Keratinocyte (primary cell): ENCODE results near the gene TP53I13. TPM values are rescaled to one million over a fixed set of nuclear protein-coding genes. Genes with fewer than 3 reads are reported as not detected.
A peak's percentile ranks its signal among the peaks of the same experiment; 100 is the strongest.

Experiments
- DNase-seq: peaks from one replicate; pipeline ENCODE4 v3.0.0-alpha.2; 2011; ENCODE audit warnings: low read depth, missing footprints, low spot score
- FAIRE-seq: peaks from 2 replicates; lab custom pipeline; 2011; peaks lifted over from hg19 to GRCh38; lab: Jason Lieb, UNC
- H2AFZ ChIP-seq: 2 replicates; pipeline ENCODE4 v1.6.0; 2012; ENCODE audit warnings: low read length, control low read depth, inconsistent platforms; ENCODE audit not compliant: control insufficient read depth
- H3K27ac ChIP-seq: 2 replicates; pipeline ENCODE4 v1.5.1; 2011; ENCODE audit warnings: low read length; ENCODE audit not compliant: control insufficient read depth, insufficient read depth
- H3K27me3 ChIP-seq: 3 replicates; pipeline ENCODE4 v1.6.0; 2011; ENCODE audit warnings: low read length; ENCODE audit not compliant: control insufficient read depth, insufficient read depth; ENCODE audit errors: extremely low read depth
- H3K36me3 ChIP-seq, 2 experiments: 2 replicates in 1 of 2; 3 replicates in 1 of 2; pipeline ENCODE4 v1.5.1; 2011; ENCODE audit warnings: low read length in 2 of 2, mild to moderate bottlenecking in 1 of 2; ENCODE audit not compliant: control insufficient read depth in 2 of 2, insufficient read depth in 2 of 2; ENCODE audit errors: extremely low read depth in 1 of 2
- H3K4me1 ChIP-seq: 3 replicates; pipeline ENCODE4 v1.5.1; 2011; ENCODE audit warnings: low read length; ENCODE audit not compliant: control insufficient read depth, insufficient read depth; ENCODE audit errors: extremely low read depth
- H3K4me2 ChIP-seq: 3 replicates; pipeline ENCODE4 v1.6.0; 2011; ENCODE audit warnings: low read depth, low read length; ENCODE audit not compliant: control insufficient read depth, insufficient read depth; ENCODE audit errors: extremely low read depth
- H3K4me3 ChIP-seq, 3 experiments: fragments of 200-600 bp in 1 of 3; sonication (generic) in 1 of 3; 2 replicates in 2 of 3; 3 replicates in 1 of 3; pipeline ENCODE4 v1.5.1; 2011 to 2016; ENCODE audit warnings: low read length in 3 of 3, mild to moderate bottlenecking in 3 of 3, control low read depth in 2 of 3, inconsistent platforms in 1 of 3, low read depth in 1 of 3, mixed read lengths in 1 of 3, mixed run types in 1 of 3, moderate library complexity in 1 of 3; ENCODE audit not compliant: control insufficient read depth in 2 of 3, insufficient read depth in 2 of 3; ENCODE audit errors: extremely low read depth in 1 of 3
- H3K79me2 ChIP-seq: 2 replicates; pipeline ENCODE4 v1.6.0; 2012; ENCODE audit warnings: low read length; ENCODE audit not compliant: control insufficient read depth, insufficient read depth
- H3K9ac ChIP-seq: 3 replicates; pipeline ENCODE4 v1.6.0; 2011; ENCODE audit warnings: low read length; ENCODE audit not compliant: control insufficient read depth, insufficient read depth; ENCODE audit errors: extremely low read depth
- H3K9me1 ChIP-seq: 3 replicates; pipeline ENCODE4 v1.6.0; 2011; ENCODE audit warnings: low read length; ENCODE audit not compliant: control insufficient read depth, insufficient read depth; ENCODE audit errors: extremely low read depth
- H3K9me3 ChIP-seq: 2 replicates; pipeline ENCODE4 v1.5.1; 2012; ENCODE audit warnings: low read depth, low read length; ENCODE audit not compliant: control insufficient read depth
- H4K20me1 ChIP-seq: 3 replicates; pipeline ENCODE4 v1.6.0; 2011; ENCODE audit warnings: low read length; ENCODE audit not compliant: control insufficient read depth, insufficient read depth; ENCODE audit errors: extremely low read depth
- CTCF ChIP-seq, 3 experiments: IDR thresholded peaks in 1 of 3; conservative IDR thresholded peaks in 1 of 3; optimal IDR thresholded peaks in 1 of 3; 2 replicates in 2 of 3; 3 replicates in 1 of 3; pipeline versions ENCODE3 to v1.5.1; 2011; ENCODE audit warnings: low read length in 3 of 3, mild to moderate bottlenecking in 3 of 3, moderate library complexity in 2 of 3, control low read depth in 1 of 3, inconsistent platforms in 1 of 3; ENCODE audit not compliant: insufficient read depth in 2 of 3; ENCODE audit errors: extremely low read depth in 1 of 3
- EZH2 ChIP-seq: IDR thresholded peaks from one replicate; pipeline ENCODE4 v1.6.1; 2012; ENCODE audit warnings: inconsistent platforms, mild to moderate bottlenecking, low read length, moderate library complexity
- dilution Hi-C: fragments of 300-500 bp; cut with MboI; formaldehyde crosslinking; loops from one replicate; pipeline ENCODE4 v1.7.0; 2020; ENCODE audit warnings: low sequenced_read_pairs; ENCODE audit not compliant: extremely low pct_ligation_motif_present
- polyA plus RNA-seq, 5 experiments: library from polyadenylated mRNA; depleted of rRNA in 3 of 5; stranded (reverse) in 3 of 5; stranded (forward) in 1 of 5; unstranded in 1 of 5; fragments of >200 nt; gene quantifications; 1 replicate in 1 of 5; 2 replicates in 3 of 5; 3 replicates in 1 of 5; pipeline versions ENCODE4 v1.2.1 to v1.2.3, GENCODE V29; 2011 to 2012; ENCODE audit warnings: missing spikeins in 2 of 5, low read depth in 1 of 5, low replicate concordance in 1 of 5

TP53I13 gene
- polyA plus RNA-seq, 1 donor (not counting 4 experiments of a cell fraction or from before 2014, with no cell fraction given) = 11.9 TPM

DNA sequence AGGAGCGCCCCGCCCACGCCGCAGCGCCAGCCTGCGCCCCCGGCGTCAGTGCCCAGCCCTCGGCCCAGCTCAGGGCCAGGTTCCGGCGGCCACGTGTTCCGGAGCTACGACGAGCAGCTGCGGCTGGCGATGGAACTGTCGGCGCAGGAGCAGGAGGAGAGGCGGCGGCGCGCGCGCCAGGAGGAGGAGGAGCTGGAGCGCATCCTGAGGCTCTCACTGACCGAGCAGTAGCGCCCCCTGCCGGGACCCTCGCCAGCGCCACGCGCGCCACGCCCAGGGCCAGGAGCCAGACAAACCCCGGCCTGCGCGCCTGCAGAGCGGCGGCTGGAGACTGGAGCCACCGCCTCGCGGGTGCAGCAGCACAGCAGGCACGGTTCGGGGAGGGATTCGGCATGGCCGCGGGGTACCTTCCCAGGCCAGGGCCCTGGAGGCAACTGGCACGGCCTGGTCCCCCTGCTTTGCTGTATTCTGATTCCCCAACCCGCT is 44.9 kb downstream of the TP53I13 start:
- Histone ChIP-seq H4K20me1 (no peaks in the 10 kb centered on the region), H3K27ac (no peak overlapping the region), H3K9ac (peak overlapping the region; percentile 40), H3K9me1 (no peaks in the 10 kb centered on the region), H3K27me3 (no peaks in the 10 kb centered on the region), H2AFZ (no peak overlapping the region), H3K4me3 (peak overlapping the region in 1 of 3 experiments; percentile 52), H3K9me3 (no peaks in the 10 kb centered on the region), H3K4me1 (peaks cover 40% of the 10 kb centered on the region), H3K4me2 (peak overlapping the region; percentile 65), H3K36me3 (no peaks in the 10 kb centered on the region), H3K79me2 (no peaks in the 10 kb centered on the region)
- dilution Hi-C loops = no loop called here
- FAIRE-seq (no peak), DNase-seq (no peak)
- peak; percentile 53 to 83 (median 79) for TF ChIP-seq CTCF (optimal IDR thresholded peaks at IDR 0.05 in 1 of 3, IDR thresholded peaks at IDR 0.05 in 1 of 3, conservative IDR thresholded peaks at IDR 0.05 in 1 of 3; ENCODE audit: extremely low read depth in 1 of 3, insufficient read depth in 2 of 3, low read length in 3 of 3)
- TF ChIP-seq EZH2 = no peak

DNA sequence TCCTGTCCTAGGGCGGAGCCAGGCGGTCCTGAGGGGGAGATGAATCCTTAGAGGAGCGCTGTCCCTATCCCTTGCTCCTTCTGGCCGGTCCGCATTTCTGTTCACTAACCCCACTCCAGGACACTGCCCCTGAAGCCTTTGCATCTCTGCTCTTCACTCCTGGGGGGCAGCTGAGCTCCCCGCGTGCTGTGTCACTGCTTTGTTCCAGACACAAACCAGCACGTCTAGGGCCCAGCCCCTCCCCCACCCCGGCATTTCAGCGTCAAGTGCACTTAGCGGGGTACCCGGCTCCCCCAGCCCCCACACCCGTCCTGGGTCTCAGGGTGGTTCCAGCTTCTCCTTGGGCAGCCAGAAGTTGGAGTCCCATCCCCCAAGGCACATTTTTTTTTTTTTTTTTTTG is 45.4 kb downstream of the TP53I13 start:
- H3K4me1 ChIP-seq = peaks cover 40% of the 10 kb centered on the region
- no peak for TF ChIP-seq CTCF (optimal IDR thresholded peaks at IDR 0.05 in 1 of 3, IDR thresholded peaks at IDR 0.05 in 1 of 3, conservative IDR thresholded peaks at IDR 0.05 in 1 of 3; ENCODE audit: extremely low read depth in 1 of 3, insufficient read depth in 2 of 3, low read length in 3 of 3)
- no peak for TF ChIP-seq EZH2
- H3K27me3 ChIP-seq = no peaks in the 10 kb centered on the region
- H3K9me1 ChIP-seq = no peaks in the 10 kb centered on the region
- H3K9ac ChIP-seq = peak overlapping the region; percentile 40
- dilution Hi-C loops = no loop called here
- peak overlapping the region; percentile 65 for H3K4me2 ChIP-seq
- H4K20me1 ChIP-seq = no peaks in the 10 kb centered on the region
- H3K27ac ChIP-seq = no peak overlapping the region
- H3K79me2 ChIP-seq = peaks cover under 1% of the 10 kb centered on the region
- DNase-seq (no peak), FAIRE-seq (no peak)
- no peaks in the 10 kb centered on the region for H3K9me3 ChIP-seq
- H3K4me3 ChIP-seq = peak overlapping the region in 1 of 3 experiments; percentile 52
- peaks cover 0 to 3% of the 10 kb centered on the region in 2 experiments for H3K36me3 ChIP-seq
- H2AFZ ChIP-seq = no peak overlapping the region
